Mesothelial cell of epicardium (in vitro differentiated cells): ENCODE measurements around the gene KRTAP12-2. TPM values are rescaled to one million over a fixed set of nuclear protein-coding genes. Genes with fewer than 3 reads are reported as not detected.
A peak's percentile ranks its signal among the peaks of the same experiment; 100 is the strongest.

Experiments used
- DNase-seq, 2 experiments: peaks; one replicate each; pipeline ENCODE4 v3.0.0; 2021; ENCODE audit warnings: low spot score in 2 of 2; ENCODE audit not compliant: unreplicated experiment in 2 of 2
- H3K27ac Mint-ChIP-seq: 2 replicates; pipeline ENCODE4 v1.8.0; 2021; ENCODE audit warnings: mixed read lengths
- H3K27me3 Mint-ChIP-seq: 2 replicates; pipeline ENCODE4 v1.8.0; 2021; ENCODE audit warnings: low read depth, mixed read lengths
- H3K36me3 Mint-ChIP-seq: 2 replicates; pipeline ENCODE4 v1.8.0; 2021; ENCODE audit warnings: mixed read lengths
- H3K4me1 Mint-ChIP-seq: 2 replicates; pipeline ENCODE4 v1.8.0; 2021; ENCODE audit warnings: mixed read lengths
- H3K4me3 Mint-ChIP-seq: 2 replicates; pipeline ENCODE4 v1.8.0; 2021; ENCODE audit warnings: mild to moderate bottlenecking, moderate library complexity, mixed read lengths
- H3K9me3 Mint-ChIP-seq: 2 replicates; pipeline ENCODE4 v1.8.0; 2021; ENCODE audit warnings: mixed read lengths
- CTCF ChIP-seq: fragments of 200-600 bp; sonication (generic); IDR thresholded peaks from one replicate; pipeline ENCODE4 v1.5.0; 2021; ENCODE audit warnings: antibody characterized with exemption; ENCODE audit not compliant: unreplicated experiment
- total RNA-seq: library from RNA; stranded (reverse); gene quantifications from 3 replicates; pipeline ENCODE4 v1.2.1, GENCODE V29; 2021

Gene KRTAP12-2
- total RNA-seq, 1 donor from 2014 or later: not detected

- H3K9me3 Mint-ChIP-seq: no peaks in the 10 kb centered on the region
- peaks cover 93% of the 10 kb centered on the region for H3K27me3 Mint-ChIP-seq
- no peaks in the 10 kb centered on the region for H3K36me3 Mint-ChIP-seq
- no peak for TF ChIP-seq CTCF
- no peak overlapping the region for H3K27ac Mint-ChIP-seq
- H3K4me1 Mint-ChIP-seq: peaks cover 3% of the 10 kb centered on the region
- no peak overlapping the region for H3K4me3 Mint-ChIP-seq
- DNase-seq: peak in 1 of 2 experiments; percentile 31
Measured at GRCh38 chr21:44703731-44704635, 37.3 kb upstream of the KRTAP12-2 start.

- Mint-ChIP-seq H3K27me3 (peaks cover 93% of the 10 kb centered on the region), H3K27ac (no peak overlapping the region), H3K36me3 (no peaks in the 10 kb centered on the region), H3K9me3 (no peaks in the 10 kb centered on the region), H3K4me1 (peaks cover 4% of the 10 kb centered on the region), H3K4me3 (no peak overlapping the region)
- no peak for TF ChIP-seq CTCF
- DNase-seq: peak in 1 of 2 experiments; percentile 34
Measured at GRCh38 chr21:44702973-44703730, 36.4 kb upstream of the KRTAP12-2 start.

GRCh38 chr21:44702111-44702972, 35.6 kb upstream of the KRTAP12-2 start:
- Mint-ChIP-seq H3K27ac (no peak overlapping the region), H3K27me3 (peaks cover 93% of the 10 kb centered on the region), H3K9me3 (no peaks in the 10 kb centered on the region), H3K4me1 (peaks cover 12% of the 10 kb centered on the region), H3K36me3 (no peaks in the 10 kb centered on the region), H3K4me3 (no peak overlapping the region)
- no peak for TF ChIP-seq CTCF
- DNase-seq: peak in 1 of 2 experiments; percentile 35

GRCh38 chr21:44701541-44701940, 34.8 kb upstream of the KRTAP12-2 start:
- H3K36me3 Mint-ChIP-seq: no peaks in the 10 kb centered on the region
- no peak overlapping the region for H3K27ac Mint-ChIP-seq
- TF ChIP-seq CTCF: no peak
- peak in 1 of 2 experiments; percentile 36 for DNase-seq
- H3K27me3 Mint-ChIP-seq: peaks cover 91% of the 10 kb centered on the region
- no peaks in the 10 kb centered on the region for H3K9me3 Mint-ChIP-seq
- H3K4me1 Mint-ChIP-seq: peaks cover 14% of the 10 kb centered on the region
- H3K4me3 Mint-ChIP-seq: no peak overlapping the region

GRCh38 chr21:44701023-44701400, 34.3 kb upstream of the KRTAP12-2 start:
- peak in 1 of 2 experiments; percentile 24 for DNase-seq
- H3K9me3 Mint-ChIP-seq: no peaks in the 10 kb centered on the region
- no peaks in the 10 kb centered on the region for H3K36me3 Mint-ChIP-seq
- H3K4me1 Mint-ChIP-seq: peaks cover 14% of the 10 kb centered on the region
- no peak for TF ChIP-seq CTCF
- no peak overlapping the region for H3K4me3 Mint-ChIP-seq
- peaks cover 90% of the 10 kb centered on the region for H3K27me3 Mint-ChIP-seq
- H3K27ac Mint-ChIP-seq: no peak overlapping the region
